Ovary (tissue), 3 donors: ENCODE results near the gene TOGARAM2.

Experiments used
- CTCF ChIP-seq, 3 donors: fragments of 450-650 bp in 2 of 3; fragments of 200-600 bp in 1 of 3; IDR thresholded peaks; one replicate each; pipeline versions ENCODE4 v1.5.1 to v1.8.0; 2016 to 2022; ENCODE audit warnings: antibody characterized with exemption in 3 of 3, mild to moderate bottlenecking in 1 of 3
- EP300 ChIP-seq: sonication (generic); formaldehyde crosslinking; IDR thresholded peaks from one replicate; pipeline ENCODE4 v1.6.1; 2017; ENCODE audit warnings: antibody characterized with exemption
- POLR2A ChIP-seq: fragments of 450-650 bp; IDR thresholded peaks from one replicate; pipeline ENCODE4 v1.6.1; 2017; ENCODE audit warnings: antibody characterized with exemption, mild to moderate bottlenecking, moderate library complexity
- donor health status: DM: no; HTN: no; CAD: no.

GRCh38 chr2:29066271-29066860, 85.3 kb downstream of the TOGARAM2 start:
- no peak for TF ChIP-seq CTCF (IDR thresholded peaks at IDR 0.05)
- no peak for TF ChIP-seq POLR2A
- no peak for TF ChIP-seq EP300
